Fibroblast of skin of right quadriceps (primary cell): ENCODE data around the gene PPP4R1.

Experiments
- DNase-seq: peaks from one replicate; pipeline ENCODE4 v3.0.0-alpha.2; 2013

Gene PPP4R1

DNA sequence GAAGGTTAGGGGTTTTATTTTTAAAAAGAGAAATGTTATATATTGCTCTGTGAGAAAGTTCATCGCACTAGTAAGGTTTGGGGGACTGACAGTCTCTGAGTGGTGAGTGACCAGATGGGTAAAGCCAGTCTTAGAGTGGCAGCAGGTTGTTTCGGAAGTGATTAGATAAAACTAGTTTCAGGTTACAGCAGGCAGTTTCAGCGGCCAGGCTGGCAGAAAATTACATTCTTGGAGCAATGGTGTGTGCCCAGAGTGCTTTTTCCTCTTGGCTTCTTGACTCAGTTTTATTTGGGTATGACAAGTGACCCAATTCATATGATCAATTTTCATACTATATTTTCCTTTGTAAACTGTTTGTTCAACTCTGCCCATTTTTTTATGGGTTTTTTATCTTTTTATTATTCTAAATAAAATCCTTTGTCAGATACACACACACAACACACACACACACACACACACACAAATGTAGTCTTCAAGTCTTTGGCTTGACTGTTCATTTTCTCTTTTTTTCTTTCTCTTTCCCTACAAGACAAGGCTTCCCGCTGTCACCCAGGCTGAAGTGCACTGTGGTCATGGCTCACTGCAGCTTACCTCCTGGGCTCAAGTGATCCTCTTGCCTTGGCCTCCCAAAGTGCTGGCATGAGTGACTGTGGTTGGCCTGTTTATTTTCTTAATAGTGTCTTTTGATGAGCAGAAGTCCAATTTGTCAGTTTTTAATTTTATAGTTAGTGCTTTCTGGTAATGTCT is 108.1 kb downstream of the PPP4R1 start:
- no peak for DNase-seq
